ENCODE measurements around the gene ABCC4.

Gene ABCC4

DNA sequence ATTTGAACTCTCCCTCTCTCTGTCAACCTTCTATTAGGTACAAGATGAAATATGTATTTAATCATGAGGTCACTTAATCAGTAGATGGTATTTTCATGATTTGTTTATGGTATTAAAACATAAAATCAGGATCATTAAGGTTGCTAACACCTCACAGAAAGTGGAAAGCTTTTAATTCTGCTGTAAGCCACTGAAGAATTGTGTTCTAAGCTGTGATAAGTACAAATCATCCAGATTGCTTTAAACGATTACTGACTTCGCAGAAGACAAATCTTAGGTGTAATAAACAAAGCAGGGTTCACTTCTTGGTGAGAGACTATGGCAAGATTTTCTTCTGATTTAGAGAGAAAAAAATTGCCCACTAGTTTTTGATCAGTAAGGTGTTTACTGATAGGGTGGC lies 214.5 kb downstream of the ABCC4 start:
- ChIA-PET POLR2A (no interaction called here), CTCF (no interaction called here)
- TF ChIP-seq ZNF384 (IDR thresholded peaks at IDR 0.05), result no peak
- TF ChIP-seq FOXK2 (IDR thresholded peaks at IDR 0.05), result no peak
- no peak for TF ChIP-seq ELF4 (IDR thresholded peaks at IDR 0.05)
- TF ChIP-seq FOXM1 (IDR thresholded peaks at IDR 0.05; ENCODE audit: borderline replicate concordance), result no peak
- no peak for TF ChIP-seq LEF1 (IDR thresholded peaks at IDR 0.05; ENCODE audit: borderline replicate concordance)
- no peak for TF ChIP-seq BHLHE40 (IDR thresholded peaks at IDR 0.05; ENCODE audit: borderline replicate concordance)
- no peak for TF ChIP-seq HDGF (IDR thresholded peaks at IDR 0.05; ENCODE audit: borderline replicate concordance)
- TF ChIP-seq, protein P1, sequence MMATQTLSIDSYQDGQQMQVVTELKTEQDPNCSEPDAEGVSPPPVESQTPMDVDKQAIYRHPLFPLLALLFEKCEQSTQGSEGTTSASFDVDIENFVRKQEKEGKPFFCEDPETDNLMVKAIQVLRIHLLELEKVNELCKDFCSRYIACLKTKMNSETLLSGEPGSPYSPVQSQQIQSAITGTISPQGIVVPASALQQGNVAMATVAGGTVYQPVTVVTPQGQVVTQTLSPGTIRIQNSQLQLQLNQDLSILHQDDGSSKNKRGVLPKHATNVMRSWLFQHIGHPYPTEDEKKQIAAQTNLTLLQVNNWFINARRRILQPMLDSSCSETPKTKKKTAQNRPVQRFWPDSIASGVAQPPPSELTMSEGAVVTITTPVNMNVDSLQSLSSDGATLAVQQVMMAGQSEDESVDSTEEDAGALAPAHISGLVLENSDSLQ (IDR thresholded peaks at IDR 0.05), result no peak
- TF ChIP-seq SP1 (IDR thresholded peaks at IDR 0.05), result no peak
- TF ChIP-seq ARNT (IDR thresholded peaks at IDR 0.05), result no peak
- no peak for TF ChIP-seq CTBP1 (IDR thresholded peaks at IDR 0.05; ENCODE audit: borderline replicate concordance)
- TF ChIP-seq FOXA1 (IDR thresholded peaks at IDR 0.05), result no peak
- TF ChIP-seq NFRKB (IDR thresholded peaks at IDR 0.05), result no peak
- no peak for TF ChIP-seq TARDBP (IDR thresholded peaks at IDR 0.05)
- no peak for DNase-seq (ENCODE audit: extremely low spot score)

DNA sequence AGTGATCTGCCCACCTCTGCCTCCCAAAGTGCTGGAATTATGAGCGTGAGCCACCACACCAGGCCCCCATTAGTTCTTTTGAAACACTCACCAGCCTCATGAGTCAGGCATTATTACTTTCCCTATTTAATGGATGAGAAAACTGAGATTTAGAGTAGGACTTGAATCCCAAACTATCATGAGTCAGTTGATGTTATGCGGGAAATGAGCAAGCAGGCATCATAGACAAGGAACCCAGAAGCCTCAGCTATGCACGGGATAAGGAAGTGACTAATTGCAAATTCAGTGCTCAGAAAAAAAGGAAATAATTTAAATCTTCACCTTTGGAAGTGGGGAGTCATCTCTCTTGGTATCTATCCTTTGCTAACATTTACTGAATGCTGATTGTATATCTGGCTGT lies 217.5 kb downstream of the ABCC4 start:
- CTCF ChIA-PET, result no interaction called here
- no peak for DNase-seq (ENCODE audit: extremely low spot score)
- POLR2A ChIA-PET, result no interaction called here
- TF ChIP-seq SUZ12 (IDR thresholded peaks at IDR 0.05) (no peak), ELF4 (IDR thresholded peaks at IDR 0.05) (no peak), SP1 (IDR thresholded peaks at IDR 0.05) (no peak), FOXA1 (IDR thresholded peaks at IDR 0.05) (no peak), ZNF384 (IDR thresholded peaks at IDR 0.05) (no peak)
- TF ChIP-seq, protein P1 (IDR thresholded peaks at IDR 0.05), result no peak

DNA sequence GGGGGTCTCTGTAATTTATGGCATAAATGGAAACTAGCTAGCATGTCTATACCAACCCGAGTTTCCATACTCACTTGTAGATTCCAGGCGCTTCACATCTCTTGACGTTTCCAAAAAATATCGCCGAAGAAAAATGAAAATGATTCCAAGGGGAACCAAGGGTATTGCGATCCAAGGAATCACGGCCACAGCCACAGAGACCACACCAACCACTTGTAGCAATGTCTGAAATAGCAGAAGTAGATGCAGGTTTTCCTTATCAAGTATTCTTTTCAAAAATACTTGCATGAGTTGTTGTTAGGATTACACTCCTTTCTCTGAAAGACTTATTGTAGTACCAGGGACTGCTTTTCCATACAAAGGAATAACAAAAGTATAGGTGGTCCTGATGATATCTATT lies 218.2 kb downstream of the ABCC4 start:
- ChIA-PET POLR2A (no interaction called here), CTCF (no interaction called here)
- no peak for DNase-seq (ENCODE audit: extremely low spot score)
- TF ChIP-seq, protein P1 (IDR thresholded peaks at IDR 0.05), result no peak
- TF ChIP-seq FOXK2 (IDR thresholded peaks at IDR 0.05), result no peak
- TF ChIP-seq BHLHE40 (IDR thresholded peaks at IDR 0.05; ENCODE audit: borderline replicate concordance), result no peak
- no peak for TF ChIP-seq L3MBTL2 (conservative IDR thresholded peaks at IDR 0.05)
- no peak for TF ChIP-seq SUZ12 (IDR thresholded peaks at IDR 0.05)
- TF ChIP-seq HDGF (IDR thresholded peaks at IDR 0.05; ENCODE audit: borderline replicate concordance), result no peak

DNA sequence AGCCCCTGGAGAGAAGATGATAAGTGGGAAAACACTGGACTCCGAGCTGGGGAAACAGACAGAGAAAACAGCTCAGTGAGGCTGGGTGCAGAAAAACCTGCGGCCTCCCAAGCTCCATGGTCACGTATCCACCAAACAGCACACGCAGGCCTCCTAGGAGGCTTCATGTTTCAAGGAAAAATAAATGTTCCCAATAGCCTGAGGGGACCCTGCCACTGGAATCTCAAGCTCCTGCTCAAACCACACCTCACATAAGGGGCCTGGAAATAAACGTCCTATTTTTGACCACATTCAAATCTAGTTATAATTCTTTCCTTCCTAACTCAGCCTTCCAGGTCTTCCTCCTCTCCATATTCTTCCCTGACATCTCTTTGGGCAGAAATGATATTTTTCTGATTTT lies 225.7 kb downstream of the ABCC4 start:
- ChIA-PET CTCF (no interaction called here), POLR2A (no interaction called here)
- DNase-seq (ENCODE audit: extremely low spot score), result no peak
- no peak for TF ChIP-seq FOXK2 (IDR thresholded peaks at IDR 0.05)
- TF ChIP-seq CTBP1 (IDR thresholded peaks at IDR 0.05; ENCODE audit: borderline replicate concordance), result no peak
- TF ChIP-seq ZNF384 (IDR thresholded peaks at IDR 0.05), result no peak
- no peak for TF ChIP-seq NFRKB (IDR thresholded peaks at IDR 0.05)
- no peak for TF ChIP-seq BHLHE40 (IDR thresholded peaks at IDR 0.05; ENCODE audit: borderline replicate concordance)
- TF ChIP-seq FOXM1 (IDR thresholded peaks at IDR 0.05; ENCODE audit: borderline replicate concordance), result no peak
- no peak for TF ChIP-seq ELF4 (IDR thresholded peaks at IDR 0.05)
- no peak for TF ChIP-seq L3MBTL2 (conservative IDR thresholded peaks at IDR 0.05)
- no peak for TF ChIP-seq HDGF (IDR thresholded peaks at IDR 0.05; ENCODE audit: borderline replicate concordance)
- no peak for TF ChIP-seq TARDBP (IDR thresholded peaks at IDR 0.05)
- TF ChIP-seq LEF1 (IDR thresholded peaks at IDR 0.05; ENCODE audit: borderline replicate concordance), result no peak
- no peak for TF ChIP-seq ARNT (IDR thresholded peaks at IDR 0.05)
- no peak for TF ChIP-seq SP1 (IDR thresholded peaks at IDR 0.05)
- TF ChIP-seq SUZ12 (IDR thresholded peaks at IDR 0.05), result no peak
- no peak for TF ChIP-seq FOXA1 (IDR thresholded peaks at IDR 0.05)
- TF ChIP-seq, protein P1 (IDR thresholded peaks at IDR 0.05), result no peak

DNA sequence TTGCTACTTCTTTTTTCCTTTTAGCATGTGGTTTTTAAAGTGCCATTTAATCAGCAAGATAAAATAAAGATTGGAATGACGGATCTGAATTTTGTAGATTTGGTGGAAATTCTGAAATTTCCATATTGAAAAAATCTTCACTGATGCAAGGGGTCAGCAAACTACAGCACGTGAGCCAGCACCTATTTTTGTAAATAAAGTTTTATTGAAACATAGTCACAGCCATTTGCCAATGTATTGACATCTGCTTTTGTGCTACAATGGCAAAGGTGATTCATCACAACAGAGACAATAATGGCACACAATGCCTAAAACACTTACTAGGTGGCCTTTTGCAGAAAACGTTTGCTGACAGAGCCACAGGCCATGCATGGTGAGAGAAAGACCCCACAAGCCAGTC lies 226.4 kb downstream of the ABCC4 start:
- ChIA-PET CTCF (no interaction called here), POLR2A (no interaction called here)
- TF ChIP-seq TARDBP (IDR thresholded peaks at IDR 0.05) (no peak), LEF1 (IDR thresholded peaks at IDR 0.05; ENCODE audit: borderline replicate concordance) (no peak), FOXK2 (IDR thresholded peaks at IDR 0.05) (no peak), FOXA1 (IDR thresholded peaks at IDR 0.05) (no peak), SUZ12 (IDR thresholded peaks at IDR 0.05) (no peak), ELF4 (IDR thresholded peaks at IDR 0.05) (no peak), HDGF (IDR thresholded peaks at IDR 0.05; ENCODE audit: borderline replicate concordance) (no peak), FOXM1 (IDR thresholded peaks at IDR 0.05; ENCODE audit: borderline replicate concordance) (no peak), CTBP1 (IDR thresholded peaks at IDR 0.05; ENCODE audit: borderline replicate concordance) (no peak), BHLHE40 (IDR thresholded peaks at IDR 0.05; ENCODE audit: borderline replicate concordance) (no peak), NFRKB (IDR thresholded peaks at IDR 0.05) (no peak), SP1 (IDR thresholded peaks at IDR 0.05) (no peak), ARNT (IDR thresholded peaks at IDR 0.05) (no peak), L3MBTL2 (conservative IDR thresholded peaks at IDR 0.05) (no peak), ZNF384 (IDR thresholded peaks at IDR 0.05) (no peak)
- TF ChIP-seq, protein P1 (IDR thresholded peaks at IDR 0.05), result no peak
- DNase-seq (ENCODE audit: extremely low spot score), result no peak

Data from HEK293T (cell line).